Esophagus muscularis mucosa (tissue), 4 donors: ENCODE data around the gene FBXW12. TPM values are rescaled to one million over a fixed set of nuclear protein-coding genes. Genes with fewer than 3 reads are reported as not detected.

Experiments used
- DNase-seq: peaks from one replicate; pipeline ENCODE4 v3.0.0-alpha.2; 2017; ENCODE audit errors: extremely low spot score
- H3K27ac ChIP-seq, 4 donors: fragments of 200-600 bp; sonication (generic); replicated peaks in 1 of 4; 1 replicate in 3 of 4; 2 replicates in 1 of 4; pipeline ENCODE4 v1.5.1; 2016 to 2019; ENCODE audit warnings: mild to moderate bottlenecking in 1 of 4
- H3K27me3 ChIP-seq, 4 donors: fragments of 200-600 bp; sonication (generic); one replicate each; pipeline versions ENCODE4 v1.5.1 to v1.6.0; 2016 to 2019
- H3K36me3 ChIP-seq, 4 donors: fragments of 200-600 bp; sonication (generic); one replicate each; pipeline ENCODE4 v1.5.1; 2016 to 2019
- H3K4me1 ChIP-seq, 4 donors: fragments of 200-600 bp; sonication (generic); one replicate each; pipeline ENCODE4 v1.5.1; 2016 to 2019
- H3K4me3 ChIP-seq, 4 donors: fragments of 200-600 bp; sonication (generic); 1 replicate in 2 of 4; 2 replicates in 2 of 4; pipeline ENCODE4 v1.5.1; 2016 to 2019; ENCODE audit warnings: mild to moderate bottlenecking in 4 of 4, moderate library complexity in 1 of 4
- H3K9me3 ChIP-seq, 4 donors: fragments of 200-600 bp; sonication (generic); 1 replicate in 3 of 4; 2 replicates in 1 of 4; pipeline ENCODE4 v1.5.1; 2016 to 2019
- EP300 ChIP-seq: sonication (generic); formaldehyde crosslinking; IDR thresholded peaks from one replicate; pipeline ENCODE4 v1.6.1; 2017; ENCODE audit warnings: antibody characterized with exemption
- POLR2A ChIP-seq: fragments of 450-650 bp; IDR thresholded peaks from one replicate; pipeline ENCODE4 v1.6.1; 2017; ENCODE audit warnings: antibody characterized with exemption, moderate library complexity, mild to moderate bottlenecking, low read depth
- POLR2AphosphoS5 ChIP-seq, 2 donors: sonication (generic); formaldehyde crosslinking; IDR thresholded peaks; one replicate each; pipeline ENCODE4 v1.6.1; 2017; ENCODE audit warnings: antibody characterized with exemption in 2 of 2
- WGBS: methylation state at CpG from one replicate; pipeline ENCODE4 v1.1.5; 2018; 5-methylcytosine and 5-hydroxymethylcytosine counted together
- intact Hi-C: fragments of 100-400 bp; cut with DNase I; formaldehyde crosslinking; loops from one replicate; pipeline ENCODE4 v1.15.1; 2023
- total RNA-seq, 4 donors: library from RNA; depleted of rRNA; stranded (reverse); fragments of >200 nt; gene quantifications; one replicate each; pipeline versions ENCODE4 v1.1.0 to v1.2.1, GENCODE V29; 2016
- TF ChIP-seq, protein P1 (sequence below), 3 experiments: fragments of 200-600 bp in 2 of 3; fragments of 450-650 bp in 1 of 3; sonication (generic) in 2 of 3; IDR thresholded peaks; one replicate each; pipeline ENCODE4 v1.5.1; 2017 to 2019; ENCODE audit warnings: antibody characterized with exemption in 3 of 3, mild to moderate bottlenecking in 2 of 3, moderate library complexity in 1 of 3

The FBXW12 gene
- total RNA-seq, 4 donors from 2014 or later: 0.65 TPM; not detected in 3

DNA sequence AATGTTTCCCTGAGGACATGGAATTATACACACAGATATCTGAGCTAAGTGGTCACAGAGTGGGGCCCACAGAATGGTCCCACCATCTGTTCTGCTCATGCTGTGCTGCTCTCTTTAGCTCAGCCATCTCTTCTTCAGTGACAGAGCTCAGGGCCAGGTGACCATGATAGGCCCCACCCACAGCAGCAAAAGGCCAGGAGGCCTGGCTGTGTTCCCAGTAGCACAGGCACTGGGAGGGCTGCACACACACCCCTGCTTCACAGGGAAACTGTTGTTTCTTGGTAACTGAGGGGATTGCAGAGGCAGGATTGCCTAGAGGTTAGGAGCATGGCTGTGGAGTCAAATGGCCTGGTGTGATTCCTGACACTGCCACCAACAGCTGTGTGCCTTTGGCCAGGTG lies 4.8 kb upstream of the FBXW12 start:
- Histone ChIP-seq H3K4me1 (no peaks in the 10 kb centered on the region), H3K36me3 (no peaks in the 10 kb centered on the region), H3K27ac (no peak overlapping the region), H3K9me3 (peaks cover 0 to 1% (median 0%) of the 10 kb centered on the region in 4 donors), H3K4me3 (no peak overlapping the region), H3K27me3 (no peaks in the 10 kb centered on the region)
- TF ChIP-seq POLR2A (no peak), POLR2AphosphoS5 (IDR thresholded peaks at IDR 0.05) (no peak), EP300 (no peak)
- TF ChIP-seq, protein P1, sequence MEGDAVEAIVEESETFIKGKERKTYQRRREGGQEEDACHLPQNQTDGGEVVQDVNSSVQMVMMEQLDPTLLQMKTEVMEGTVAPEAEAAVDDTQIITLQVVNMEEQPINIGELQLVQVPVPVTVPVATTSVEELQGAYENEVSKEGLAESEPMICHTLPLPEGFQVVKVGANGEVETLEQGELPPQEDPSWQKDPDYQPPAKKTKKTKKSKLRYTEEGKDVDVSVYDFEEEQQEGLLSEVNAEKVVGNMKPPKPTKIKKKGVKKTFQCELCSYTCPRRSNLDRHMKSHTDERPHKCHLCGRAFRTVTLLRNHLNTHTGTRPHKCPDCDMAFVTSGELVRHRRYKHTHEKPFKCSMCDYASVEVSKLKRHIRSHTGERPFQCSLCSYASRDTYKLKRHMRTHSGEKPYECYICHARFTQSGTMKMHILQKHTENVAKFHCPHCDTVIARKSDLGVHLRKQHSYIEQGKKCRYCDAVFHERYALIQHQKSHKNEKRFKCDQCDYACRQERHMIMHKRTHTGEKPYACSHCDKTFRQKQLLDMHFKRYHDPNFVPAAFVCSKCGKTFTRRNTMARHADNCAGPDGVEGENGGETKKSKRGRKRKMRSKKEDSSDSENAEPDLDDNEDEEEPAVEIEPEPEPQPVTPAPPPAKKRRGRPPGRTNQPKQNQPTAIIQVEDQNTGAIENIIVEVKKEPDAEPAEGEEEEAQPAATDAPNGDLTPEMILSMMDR (IDR thresholded peaks at IDR 0.05): no peak
- intact Hi-C loops: no loop called here
- no peak for DNase-seq

DNA sequence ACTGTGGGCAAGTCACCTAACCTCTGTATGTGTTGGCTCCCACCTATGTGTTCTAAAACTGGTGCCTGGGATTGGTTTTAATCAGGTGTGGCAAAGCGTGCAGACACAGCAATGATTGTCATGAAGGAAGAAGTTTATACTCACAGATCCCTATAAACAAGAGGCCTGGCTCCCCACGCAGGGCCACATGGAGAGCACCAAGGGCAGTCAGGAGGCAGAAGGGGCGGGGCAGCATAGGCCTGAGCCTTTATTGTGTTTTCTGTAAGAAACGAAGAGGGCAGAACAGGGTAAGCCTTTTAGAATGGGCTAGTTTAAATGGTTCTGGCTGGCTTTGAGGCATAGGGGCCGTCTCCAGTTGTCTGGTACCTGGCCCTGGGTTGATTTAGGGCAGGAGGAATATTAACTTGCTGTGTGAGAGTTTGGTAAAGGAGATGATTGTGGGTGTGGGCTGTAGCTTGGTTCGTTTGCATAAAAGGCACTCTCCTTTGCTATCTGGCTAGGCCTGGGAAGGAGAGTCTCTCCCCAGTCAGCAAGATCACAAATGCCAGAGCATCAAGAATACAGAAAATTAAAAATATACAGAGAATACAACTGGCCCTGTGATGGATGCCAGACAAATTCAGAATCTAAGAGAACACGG lies 2.2 kb upstream of the FBXW12 start:
- DNase-seq: no peak
- no peaks in the 10 kb centered on the region for H3K27me3 ChIP-seq
- no peak overlapping the region for H3K4me3 ChIP-seq
- no peaks in the 10 kb centered on the region for H3K4me1 ChIP-seq
- H3K27ac ChIP-seq: no peak overlapping the region
- TF ChIP-seq, protein P1 (IDR thresholded peaks at IDR 0.05): no peak
- no peak for TF ChIP-seq EP300
- no peak for TF ChIP-seq POLR2A
- no peak for TF ChIP-seq POLR2AphosphoS5 (IDR thresholded peaks at IDR 0.05)
- no peaks in the 10 kb centered on the region for H3K9me3 ChIP-seq
- 68% methylated on average over 7 of the region's 7 CpGs for WGBS
- H3K36me3 ChIP-seq: no peaks in the 10 kb centered on the region
- intact Hi-C loops: no loop called here

DNA sequence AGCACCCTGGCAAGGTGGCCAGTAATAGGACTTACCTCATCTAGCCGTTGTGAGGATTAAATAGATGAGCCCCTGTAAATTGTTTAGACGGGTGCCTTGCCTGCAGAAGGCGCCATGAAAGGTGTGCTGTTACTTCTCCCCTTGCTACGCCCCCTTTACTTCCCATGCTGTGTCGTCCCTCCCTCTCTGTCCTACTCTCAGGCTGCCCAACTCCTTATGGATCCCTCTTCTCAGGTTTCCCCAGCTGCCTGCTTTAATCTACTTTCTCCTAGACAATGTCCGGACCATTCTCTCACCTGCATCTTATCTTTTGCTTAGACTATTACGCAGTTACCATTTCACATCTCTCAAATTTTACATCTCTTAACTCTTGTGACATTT lies 1.7 kb upstream of the FBXW12 start:
- H3K27ac ChIP-seq: no peak overlapping the region
- no peaks in the 10 kb centered on the region for H3K27me3 ChIP-seq
- H3K4me1 ChIP-seq: no peaks in the 10 kb centered on the region
- no peak overlapping the region for H3K4me3 ChIP-seq
- TF ChIP-seq POLR2A: no peak
- TF ChIP-seq, protein P1 (IDR thresholded peaks at IDR 0.05): no peak
- no peak for DNase-seq
- intact Hi-C loops: no loop called here
- no peaks in the 10 kb centered on the region for H3K36me3 ChIP-seq
- H3K9me3 ChIP-seq: no peaks in the 10 kb centered on the region
- 68% methylated on average over 7 of the region's 7 CpGs for WGBS

DNA sequence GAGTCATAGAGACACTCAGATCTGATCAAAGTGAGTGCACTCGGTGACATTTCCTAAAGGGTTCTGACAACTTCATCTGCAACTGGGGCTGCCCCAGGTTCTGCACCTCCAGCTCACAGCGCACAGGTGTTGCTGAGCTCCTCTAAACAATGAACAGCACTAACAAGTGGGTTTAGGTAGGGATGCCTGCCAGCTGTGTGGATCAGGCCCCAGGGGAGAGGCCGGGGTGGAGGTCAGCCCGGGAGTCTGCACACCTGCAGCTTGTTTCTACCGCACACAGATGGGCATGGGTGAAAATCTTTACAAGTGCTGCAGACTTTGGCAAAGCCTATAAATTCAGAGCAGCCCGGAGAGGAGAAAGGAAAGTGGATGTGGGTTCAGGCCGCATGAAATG lies 355 bp downstream of the FBXW12 start:
- Histone ChIP-seq H3K36me3 (no peaks in the 10 kb centered on the region), H3K27me3 (no peaks in the 10 kb centered on the region), H3K4me3 (no peak overlapping the region), H3K4me1 (no peaks in the 10 kb centered on the region), H3K27ac (no peak overlapping the region), H3K9me3 (no peaks in the 10 kb centered on the region)
- no peak for TF ChIP-seq EP300
- TF ChIP-seq POLR2AphosphoS5 (IDR thresholded peaks at IDR 0.05): no peak
- TF ChIP-seq, protein P1 (IDR thresholded peaks at IDR 0.05): no peak
- no peak for TF ChIP-seq POLR2A
- 86% methylated on average over 6 of the region's 7 CpGs for WGBS
- no peak for DNase-seq
- intact Hi-C loops: no loop called here

DNA sequence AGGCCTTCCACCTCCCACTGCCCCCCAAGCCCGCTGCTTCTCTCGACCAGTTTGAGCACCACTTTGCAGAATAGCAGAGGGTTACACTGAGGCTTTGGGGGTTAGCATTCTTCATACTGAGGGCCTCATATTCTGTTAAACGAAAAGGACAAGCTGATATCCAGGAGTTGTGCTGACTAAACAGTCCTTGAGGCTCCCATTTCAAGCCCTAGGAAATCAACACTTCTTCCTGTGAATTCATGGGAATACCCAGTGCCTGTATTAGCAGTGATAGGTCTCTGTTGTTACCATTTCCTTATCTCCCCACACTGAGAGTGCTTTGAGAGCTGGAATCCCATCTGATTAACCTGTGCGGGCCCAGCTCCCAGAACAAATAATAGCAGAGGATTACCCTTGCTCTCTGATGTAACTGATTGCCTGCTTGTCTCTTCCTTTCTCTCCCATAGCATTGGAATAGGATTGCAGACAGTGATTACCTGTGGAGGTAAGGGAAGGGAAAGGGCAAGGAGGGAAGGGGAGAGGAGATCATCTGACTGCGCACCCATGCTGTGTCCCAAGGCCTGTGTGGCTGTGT lies 930 bp downstream of the FBXW12 start:
- DNase-seq: no peak
- no peaks in the 10 kb centered on the region for H3K4me1 ChIP-seq
- intact Hi-C loops: no loop called here
- H3K4me3 ChIP-seq: no peak overlapping the region
- WGBS: 69% methylated on average over 5 of the region's 5 CpGs
- H3K9me3 ChIP-seq: no peaks in the 10 kb centered on the region
- no peaks in the 10 kb centered on the region for H3K27me3 ChIP-seq
- H3K27ac ChIP-seq: no peak overlapping the region
- TF ChIP-seq POLR2AphosphoS5 (IDR thresholded peaks at IDR 0.05) (no peak), EP300 (no peak), POLR2A (no peak)
- TF ChIP-seq, protein P1 (IDR thresholded peaks at IDR 0.05): no peak
- no peaks in the 10 kb centered on the region for H3K36me3 ChIP-seq
